GM19035 (cell line): ENCODE measurements around the gene C1QTNF3.
"Not testable (repeated sequence)": the region's sequence is repeated elsewhere in the genome, so short reads cannot be mapped to it uniquely, and the experiment has no call there.

Experiments used
- ATAC-seq: cut with Tn5 transposase; IDR thresholded peaks from one replicate; pipeline ENCODE4 v1.9.1; 2021; ENCODE audit not compliant: unreplicated experiment

Gene C1QTNF3

DNA sequence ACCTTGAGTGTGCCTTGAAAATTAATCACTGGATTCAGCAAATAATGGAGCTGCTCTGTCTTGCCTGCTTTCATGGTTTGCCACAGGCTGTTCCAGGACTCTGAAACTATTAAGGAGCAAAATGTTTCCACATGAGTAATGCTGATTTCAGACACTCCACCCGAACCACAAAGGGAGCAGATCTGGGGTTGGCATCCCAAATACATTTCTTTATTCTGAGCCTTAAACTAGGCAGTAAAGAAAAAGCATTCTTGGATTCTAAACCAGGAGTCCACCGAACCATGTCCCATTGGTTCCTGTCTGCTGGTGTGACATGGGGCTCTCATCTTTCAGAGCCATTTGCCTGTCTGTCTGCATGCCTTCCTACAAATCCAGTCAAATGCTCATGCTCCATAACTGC, 10.1 kb upstream of the C1QTNF3 start:
- ATAC-seq, result no peak

DNA sequence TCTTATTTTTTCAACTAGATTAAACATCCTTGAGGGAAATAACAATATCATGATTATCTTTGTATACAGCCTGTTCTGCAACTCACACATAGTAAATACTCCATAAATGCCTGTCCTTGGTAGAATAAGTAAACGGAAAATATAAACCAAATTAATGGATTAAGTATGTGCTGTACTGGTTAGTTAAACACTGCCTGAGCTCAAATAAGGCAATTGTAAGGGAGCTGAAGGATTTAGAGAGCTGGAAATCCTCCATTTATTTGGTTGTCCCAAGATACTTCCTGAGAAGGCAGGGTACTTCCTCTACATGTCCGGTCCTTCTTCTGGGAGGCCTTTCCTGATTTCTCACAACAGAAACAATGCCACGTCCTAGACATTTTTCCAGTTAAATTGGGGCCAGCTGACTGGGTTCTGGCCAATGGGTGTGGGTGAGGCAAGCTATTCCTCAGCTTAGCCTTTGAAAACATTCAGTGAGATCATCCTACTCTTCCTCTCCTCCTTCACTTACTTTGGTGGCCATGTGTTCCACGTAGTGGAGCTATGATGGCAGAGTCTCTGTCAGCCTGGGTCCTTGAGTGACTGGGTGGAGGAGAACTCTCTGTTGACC, 8.5 kb upstream of the C1QTNF3 start:
- ATAC-seq, result no peak

DNA sequence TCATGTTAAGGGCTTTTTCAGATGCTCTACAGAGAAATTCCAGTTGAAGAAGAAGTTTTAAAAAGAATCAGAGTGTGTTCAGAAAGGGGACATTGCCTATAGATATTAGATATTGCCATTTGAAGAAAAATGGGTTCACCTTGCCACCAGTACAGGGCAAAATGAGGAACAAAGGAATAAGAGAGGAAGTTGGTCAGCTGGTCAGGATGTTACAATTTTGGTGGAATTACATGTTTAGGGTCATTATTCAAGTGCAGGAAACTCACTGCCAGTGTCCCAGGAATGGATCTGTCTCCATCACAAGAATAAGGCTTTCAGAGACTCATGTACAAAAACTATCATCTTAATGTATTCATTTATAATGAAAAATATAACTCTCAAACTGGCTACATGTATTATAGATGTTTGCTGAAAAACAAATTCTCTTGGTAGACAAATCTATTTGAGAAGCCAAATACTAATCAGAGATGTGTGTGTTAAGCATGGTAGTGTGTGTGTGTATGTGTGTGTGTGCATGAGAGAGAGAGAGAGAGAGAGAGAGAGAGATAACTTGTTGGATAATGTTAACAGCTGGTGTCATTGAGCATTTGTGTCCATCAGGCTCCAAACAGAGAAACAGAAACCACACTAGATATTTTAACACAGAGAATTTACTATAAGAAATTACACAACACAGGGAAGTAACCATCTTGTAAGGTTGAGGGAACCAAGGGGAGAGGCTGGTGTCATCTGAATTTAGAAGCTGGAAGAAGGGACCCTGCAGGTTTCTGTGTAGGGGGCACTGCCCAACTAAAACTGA, 5.0 kb upstream of the C1QTNF3 start:
- ATAC-seq, result no peak

- ATAC-seq, result no peak
Observed at GRCh38 chr5:34047143-34047542, 4.1 kb upstream of the C1QTNF3 start.

- no peak for ATAC-seq
Observed at GRCh38 chr5:34045996-34046395, 3.0 kb upstream of the C1QTNF3 start.

DNA sequence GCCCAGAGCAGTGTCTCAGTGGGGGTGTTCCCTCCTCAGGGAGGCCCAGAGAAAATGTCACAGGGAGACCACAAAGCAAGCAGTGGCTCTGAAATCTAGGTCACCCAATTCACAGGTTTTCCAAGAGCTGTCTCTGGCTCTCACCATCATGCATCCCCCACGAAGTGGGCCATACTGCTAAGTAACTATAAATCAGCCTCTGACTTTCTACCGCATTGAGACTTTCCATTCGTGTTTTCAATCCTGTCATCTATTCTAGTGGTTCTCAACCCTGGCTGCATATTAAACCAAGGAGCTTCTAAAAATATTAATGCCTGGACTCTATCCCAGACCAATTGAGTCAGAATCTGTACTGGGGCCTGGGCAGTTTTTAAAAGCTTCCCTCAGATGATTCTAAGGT, 2.0 kb upstream of the C1QTNF3 start:
- no peak for ATAC-seq

GRCh38 chr5:34042321-34042720, 692 bp downstream of the C1QTNF3 start:
- ATAC-seq, result no peak

- no peak for ATAC-seq
Observed at GRCh38 chr5:34041247-34041972, 1.6 kb downstream of the C1QTNF3 start.

DNA sequence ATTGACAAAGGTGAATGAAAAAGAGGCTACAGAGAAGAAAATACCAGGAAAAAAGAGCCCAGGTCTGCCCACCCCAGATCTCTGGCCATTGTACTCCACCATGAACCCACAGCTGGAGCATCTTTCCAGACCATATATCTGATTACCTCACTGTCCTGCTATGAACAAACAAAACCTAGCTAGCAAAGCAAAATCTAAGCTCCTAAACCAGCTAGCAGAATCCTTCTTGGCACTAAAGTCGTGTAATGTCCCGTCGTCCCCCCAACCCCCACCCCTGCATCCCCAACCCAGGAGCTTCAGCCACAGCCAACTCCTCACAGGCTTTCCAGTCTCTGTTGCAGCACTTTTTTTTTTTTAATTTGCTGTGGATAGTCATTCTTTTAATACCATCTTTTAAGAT, 2.5 kb downstream of the C1QTNF3 start:
- no peak for ATAC-seq

DNA sequence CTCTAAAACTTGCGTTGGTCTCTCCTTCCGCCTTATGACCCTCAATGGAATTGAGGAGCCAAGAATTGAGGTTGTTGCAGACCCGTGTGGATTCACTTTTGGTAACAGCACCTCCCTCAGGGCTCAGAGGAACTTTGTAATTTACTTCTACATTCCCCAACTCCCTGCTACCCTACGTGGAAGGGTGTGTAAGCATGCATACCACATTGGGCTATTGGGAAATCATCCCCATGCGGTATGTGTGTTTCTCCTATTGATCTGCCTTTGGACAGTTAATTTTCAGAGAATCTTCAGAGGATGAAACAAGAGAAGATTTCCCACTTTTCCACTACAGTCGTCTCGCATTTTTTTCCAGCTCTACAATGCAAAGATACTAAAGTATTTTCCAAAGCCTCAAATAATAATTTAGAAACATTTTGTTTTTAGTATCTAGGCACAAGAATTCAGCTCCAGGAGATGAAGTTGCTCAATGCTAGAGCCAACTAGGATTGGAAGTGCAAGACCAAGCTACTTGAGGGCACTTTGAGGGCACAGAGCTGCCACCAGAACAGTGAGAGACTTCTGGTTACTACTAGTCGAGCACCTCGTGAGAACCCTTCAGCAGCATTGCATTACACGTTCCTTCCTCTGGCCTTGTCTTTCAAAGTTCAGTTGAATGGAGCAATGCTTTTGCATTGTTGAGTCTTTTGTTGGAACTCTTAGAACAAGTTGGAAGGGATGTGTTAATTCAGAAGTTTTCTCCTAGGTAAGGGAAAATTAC, 3.4 kb downstream of the C1QTNF3 start:
- ATAC-seq, result no peak

- no peak for ATAC-seq
Observed at GRCh38 chr5:34038838-34039237, 4.2 kb downstream of the C1QTNF3 start.

- ATAC-seq, result no peak
Observed at GRCh38 chr5:34038390-34038789, 4.6 kb downstream of the C1QTNF3 start.

GRCh38 chr5:34037726-34038125, 5.3 kb downstream of the C1QTNF3 start:
- ATAC-seq, result no peak

DNA sequence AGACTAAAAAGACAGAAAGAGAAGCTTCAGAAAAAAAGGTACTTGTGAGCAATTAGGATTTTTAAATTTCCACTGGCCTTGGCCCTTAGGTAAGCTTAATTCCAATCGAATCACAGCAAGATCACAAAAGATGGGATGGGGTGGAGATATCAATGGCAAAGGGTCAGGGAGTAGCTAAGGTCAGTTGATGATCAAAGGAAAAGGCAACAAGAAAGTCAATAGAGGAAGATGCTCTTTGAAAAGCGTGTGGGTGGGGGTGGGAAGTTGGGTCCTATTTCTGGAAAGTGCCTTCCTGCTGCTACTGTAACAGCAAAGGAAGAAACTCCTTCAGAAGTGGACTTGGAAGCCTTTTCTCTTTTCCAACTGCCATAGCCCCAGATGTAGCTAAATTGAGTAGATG, 7.3 kb downstream of the C1QTNF3 start:
- ATAC-seq, result no peak

DNA sequence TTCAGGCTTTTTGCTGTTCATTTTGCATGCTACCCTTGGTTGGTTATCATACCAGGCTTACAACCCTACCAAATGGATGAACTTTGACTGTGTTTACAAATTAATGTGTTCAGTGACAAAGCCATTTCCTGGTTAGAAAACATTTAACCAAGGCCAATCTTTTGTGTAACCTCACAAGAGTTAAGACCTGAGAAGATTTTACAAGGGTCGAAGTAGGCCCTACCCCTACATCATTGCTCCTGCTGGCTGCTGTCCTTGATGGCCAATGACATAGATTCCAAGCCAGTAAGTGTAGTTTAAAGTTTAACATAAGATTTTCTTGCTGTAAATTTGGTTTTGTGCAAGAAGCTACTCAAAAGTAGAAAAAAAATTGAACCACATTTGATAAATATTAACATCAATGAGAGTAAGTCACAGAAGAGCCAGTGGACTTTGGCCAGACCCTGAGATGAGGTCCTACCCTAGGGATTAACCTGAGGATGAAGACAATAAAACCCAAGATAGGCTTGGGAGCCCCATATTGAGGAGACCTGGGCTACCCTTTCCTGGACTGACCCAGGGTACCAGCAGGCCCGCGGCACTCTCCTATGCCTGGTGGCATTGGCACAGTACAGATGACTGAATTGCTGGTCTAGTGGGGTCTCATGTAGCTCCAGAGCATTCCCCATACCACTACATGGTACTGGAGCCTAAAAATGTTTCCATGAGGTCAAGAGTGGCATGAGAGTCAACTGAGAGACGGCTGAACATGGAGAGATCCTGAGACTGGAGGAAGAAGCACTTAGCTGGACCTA, 8.3 kb downstream of the C1QTNF3 start:
- no peak for ATAC-seq

DNA sequence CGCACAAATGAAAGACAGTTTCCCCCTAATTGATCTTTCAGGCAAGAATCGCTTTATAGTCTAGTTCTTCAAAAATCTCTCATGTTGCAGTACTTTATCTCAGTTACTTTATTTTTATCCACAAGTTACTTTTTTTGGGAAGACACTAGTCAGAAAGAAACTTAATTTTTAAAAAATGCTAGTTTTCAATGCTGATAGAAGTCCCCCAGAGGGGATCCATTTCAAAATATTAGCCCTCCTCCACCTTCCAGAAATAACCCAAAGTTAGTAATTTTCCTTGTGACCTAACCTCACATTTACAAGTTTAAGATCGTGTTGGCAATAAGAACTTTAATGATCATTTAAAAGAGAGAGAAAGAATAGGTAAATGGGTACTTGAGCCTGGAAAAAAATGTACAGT, 11.0 kb downstream of the C1QTNF3 start:
- ATAC-seq, result no peak

DNA sequence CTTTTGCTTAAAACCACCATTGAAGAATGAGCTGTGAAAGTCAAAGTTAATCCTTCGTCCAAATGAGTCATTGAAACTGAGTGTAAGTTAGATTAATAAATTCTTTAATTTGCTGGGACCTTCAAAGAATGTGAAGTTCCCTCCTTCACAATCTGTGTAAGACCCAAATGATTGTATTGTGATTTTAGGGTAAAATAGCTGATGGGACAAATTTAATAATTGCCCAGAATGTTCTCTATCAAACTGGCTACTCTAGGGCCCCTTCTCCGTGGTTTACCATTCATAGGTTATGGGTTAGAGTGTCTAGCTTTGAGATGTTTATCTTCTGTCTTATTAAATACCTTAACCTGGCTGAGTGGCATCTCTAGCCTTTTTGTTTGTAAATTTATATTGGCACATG, 11.9 kb downstream of the C1QTNF3 start:
- ATAC-seq, result no peak

- not testable (repeated sequence) for ATAC-seq
Observed at GRCh38 chr5:34030585-34030984, 12.4 kb downstream of the C1QTNF3 start.

DNA sequence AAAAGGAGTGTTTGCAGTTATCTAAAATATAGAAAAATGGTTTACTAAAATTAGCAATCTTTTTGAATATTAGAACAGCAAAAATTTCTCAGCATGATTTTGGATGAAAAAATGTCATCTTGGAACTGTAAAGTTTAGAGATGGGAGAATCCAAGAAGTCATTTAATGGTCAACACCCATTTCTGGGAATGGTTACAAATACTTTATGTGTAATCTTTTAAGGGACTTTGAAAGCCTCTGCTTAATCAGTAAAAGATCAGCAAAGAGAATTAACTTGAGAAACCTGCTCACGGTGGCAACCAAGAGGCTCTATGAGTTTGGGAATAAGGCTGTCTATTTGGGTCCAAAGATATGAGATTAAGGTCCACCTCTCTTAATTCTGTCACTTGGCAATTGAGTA, 13.0 kb downstream of the C1QTNF3 start:
- ATAC-seq, result no peak

- ATAC-seq, result no peak
Observed at GRCh38 chr5:34028349-34028748, 14.7 kb downstream of the C1QTNF3 start.
